MM.1S (cell line): ENCODE measurements around the gene COMP.

Experiments
- EZH2 ChIP-seq: fragments of 300-600 bp; sonication (generic); optimal IDR thresholded peaks from 2 replicates; pipeline ENCODE3; 2017; ENCODE audit warnings: low read depth, mild to moderate bottlenecking, antibody characterized with exemption, low read length, mixed read lengths
- TF ChIP-seq, protein P1 (sequence below): fragments of 300-600 bp; sonication (generic); IDR thresholded peaks from 2 replicates; pipeline ENCODE4 v1.5.1; 2016; ENCODE audit warnings: antibody characterized with exemption, low read length, mixed read lengths

DNA sequence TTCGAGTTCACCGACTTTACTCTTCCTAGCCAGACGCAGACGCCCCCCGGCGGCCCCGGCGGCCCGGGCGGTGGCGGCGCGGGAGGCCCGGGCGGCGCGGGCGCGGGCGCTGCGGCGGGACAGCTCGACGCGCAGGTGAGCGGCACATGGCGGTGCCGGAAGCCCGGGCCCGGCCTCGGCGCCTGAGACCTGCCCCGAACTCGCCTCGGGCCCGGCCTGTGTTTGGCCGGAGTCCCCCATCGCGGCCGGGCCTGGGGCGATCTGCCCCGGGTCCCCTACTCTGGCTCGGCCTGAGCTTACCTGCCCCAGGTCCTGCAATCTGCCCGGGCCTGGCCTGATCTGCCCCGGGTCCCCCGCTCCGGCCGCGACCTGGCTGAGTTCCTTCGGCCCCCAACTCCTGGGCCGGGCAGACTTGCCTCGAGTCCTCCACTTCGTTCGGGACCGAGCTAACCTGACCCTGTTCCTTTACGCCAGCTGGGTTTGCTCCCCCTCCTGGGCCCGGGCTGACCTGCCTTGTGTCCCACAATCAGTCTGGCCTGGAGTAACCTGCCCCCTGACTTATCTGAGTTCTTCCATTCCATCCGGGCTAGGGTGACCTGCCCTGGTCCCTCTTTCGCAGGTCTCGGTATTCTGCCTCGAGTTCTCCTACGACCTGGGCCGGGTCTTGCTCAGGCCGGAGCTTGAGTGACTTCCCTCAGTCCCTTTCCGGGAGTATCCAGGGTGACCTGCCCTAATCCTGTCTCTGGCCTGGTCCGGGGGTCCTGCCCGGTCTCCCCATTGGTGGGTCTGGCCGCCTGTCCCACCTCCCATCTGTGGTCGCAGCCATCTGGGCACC lies 41.4 kb upstream of the COMP start:
- TF ChIP-seq, protein P1, sequence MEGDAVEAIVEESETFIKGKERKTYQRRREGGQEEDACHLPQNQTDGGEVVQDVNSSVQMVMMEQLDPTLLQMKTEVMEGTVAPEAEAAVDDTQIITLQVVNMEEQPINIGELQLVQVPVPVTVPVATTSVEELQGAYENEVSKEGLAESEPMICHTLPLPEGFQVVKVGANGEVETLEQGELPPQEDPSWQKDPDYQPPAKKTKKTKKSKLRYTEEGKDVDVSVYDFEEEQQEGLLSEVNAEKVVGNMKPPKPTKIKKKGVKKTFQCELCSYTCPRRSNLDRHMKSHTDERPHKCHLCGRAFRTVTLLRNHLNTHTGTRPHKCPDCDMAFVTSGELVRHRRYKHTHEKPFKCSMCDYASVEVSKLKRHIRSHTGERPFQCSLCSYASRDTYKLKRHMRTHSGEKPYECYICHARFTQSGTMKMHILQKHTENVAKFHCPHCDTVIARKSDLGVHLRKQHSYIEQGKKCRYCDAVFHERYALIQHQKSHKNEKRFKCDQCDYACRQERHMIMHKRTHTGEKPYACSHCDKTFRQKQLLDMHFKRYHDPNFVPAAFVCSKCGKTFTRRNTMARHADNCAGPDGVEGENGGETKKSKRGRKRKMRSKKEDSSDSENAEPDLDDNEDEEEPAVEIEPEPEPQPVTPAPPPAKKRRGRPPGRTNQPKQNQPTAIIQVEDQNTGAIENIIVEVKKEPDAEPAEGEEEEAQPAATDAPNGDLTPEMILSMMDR, result peak; percentile 36
- no peak for TF ChIP-seq EZH2
